Occipital lobe (tissue), 2 donors: ENCODE measurements around the gene PDZD2. TPM values are rescaled to one million over a fixed set of nuclear protein-coding genes. Genes with fewer than 3 reads are reported as not detected.
"Not testable (repeated sequence)": the region's sequence is repeated elsewhere in the genome, so short reads cannot be mapped to it uniquely, and the experiment has no call there.

Experiments
- DNase-seq: peaks from one replicate; lab custom pipeline; 2025; lab: John Stamatoyannopoulos, UW
- total RNA-seq: library from RNA; depleted of rRNA; stranded (reverse); fragments of >200 nt; gene quantifications from one replicate; pipeline ENCODE4 v1.2.3, GENCODE V29; 2014

Gene PDZD2
- total RNA-seq, 1 donor from 2014 or later: 22.0 TPM

GRCh38 chr5:32094691-32095090 lies 455.8 kb downstream of the PDZD2 start:
- no peak for DNase-seq

GRCh38 chr5:32095261-32095671 lies 456.3 kb downstream of the PDZD2 start:
- DNase-seq: no peak

- no peak for DNase-seq
These were observed 458.1 kb downstream of the PDZD2 start for GRCh38 chr5:32096891-32097595.

GRCh38 chr5:32098291-32098690 lies 459.4 kb downstream of the PDZD2 start:
- no peak for DNase-seq

GRCh38 chr5:32098890-32099310 lies 460.0 kb downstream of the PDZD2 start:
- DNase-seq: no peak

- no peak for DNase-seq
These were observed 460.6 kb downstream of the PDZD2 start for GRCh38 chr5:32099486-32100035.

GRCh38 chr5:32100230-32100629 lies 461.3 kb downstream of the PDZD2 start:
- peak; percentile 72 for DNase-seq

- DNase-seq: no peak
These were observed 461.9 kb downstream of the PDZD2 start for GRCh38 chr5:32100691-32101302.

- DNase-seq: no peak
These were observed 463.5 kb downstream of the PDZD2 start for GRCh38 chr5:32102254-32102986.

- no peak for DNase-seq
These were observed 464.6 kb downstream of the PDZD2 start for GRCh38 chr5:32103521-32103920.

GRCh38 chr5:32107291-32107690 lies 468.4 kb downstream of the PDZD2 start:
- DNase-seq: no peak

- DNase-seq: no peak
These were observed 469.2 kb downstream of the PDZD2 start for GRCh38 chr5:32108167-32108566.

GRCh38 chr5:32109236-32109635 lies 470.3 kb downstream of the PDZD2 start:
- DNase-seq: no peak

- DNase-seq: no peak
These were observed 471.3 kb downstream of the PDZD2 start for GRCh38 chr5:32110111-32110696.

- DNase-seq: no peak
These were observed 477.1 kb downstream of the PDZD2 start for GRCh38 chr5:32115985-32116384.

GRCh38 chr5:32116574-32117313 lies 477.8 kb downstream of the PDZD2 start:
- no peak for DNase-seq

GRCh38 chr5:32118922-32119321 lies 480.0 kb downstream of the PDZD2 start:
- not testable (repeated sequence) for DNase-seq

- no peak for DNase-seq
These were observed 484.3 kb downstream of the PDZD2 start for GRCh38 chr5:32123058-32123805.

GRCh38 chr5:32123889-32124676 lies 485.2 kb downstream of the PDZD2 start:
- DNase-seq: no peak

- no peak for DNase-seq
These were observed 487.8 kb downstream of the PDZD2 start for GRCh38 chr5:32126691-32127090.
